DMS114 treated with DMSO at 0.1 percent for 48 hours (cell line): ENCODE results near the gene AADAT.
"Not testable (repeated sequence)": the region's sequence is repeated elsewhere in the genome, so short reads cannot be mapped to it uniquely, and the experiment has no call there.

Source experiments
- DNase-seq: peaks from one replicate; lab custom pipeline; 2025; ENCODE audit not compliant: unreplicated experiment; lab: John Stamatoyannopoulos, UW

The AADAT gene

GRCh38 chr4:170090352-170091052 is 746 bp upstream of the AADAT start:
- DNase-seq: no peak

- DNase-seq: no peak
Observed at GRCh38 chr4:170089274-170089667, 485 bp downstream of the AADAT start.

- no peak for DNase-seq
Observed at GRCh38 chr4:170088716-170089115, 1.0 kb downstream of the AADAT start.

GRCh38 chr4:170087163-170087700 is 2.5 kb downstream of the AADAT start:
- no peak for DNase-seq

- no peak for DNase-seq
Observed at GRCh38 chr4:170083541-170083940, 6.2 kb downstream of the AADAT start.

DNA sequence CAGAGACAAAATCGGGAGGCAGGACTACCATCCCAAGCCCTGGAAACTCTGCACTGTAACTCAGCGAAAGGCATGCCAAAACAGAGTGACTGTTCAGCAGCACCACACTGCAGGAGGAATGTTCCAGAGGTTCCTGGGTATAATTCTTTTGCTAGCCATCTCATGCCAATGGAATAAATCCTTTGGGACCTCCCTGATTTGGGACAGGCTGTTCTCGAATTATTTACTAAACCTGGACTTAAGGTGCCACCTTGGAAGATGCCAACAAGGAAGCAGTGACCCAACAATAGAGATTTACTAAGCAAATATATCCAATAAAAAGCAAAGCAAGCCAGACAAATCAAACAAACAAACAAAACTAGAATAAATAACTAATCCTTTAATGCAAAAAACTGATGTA is 9.3 kb downstream of the AADAT start:
- no peak for DNase-seq

DNA sequence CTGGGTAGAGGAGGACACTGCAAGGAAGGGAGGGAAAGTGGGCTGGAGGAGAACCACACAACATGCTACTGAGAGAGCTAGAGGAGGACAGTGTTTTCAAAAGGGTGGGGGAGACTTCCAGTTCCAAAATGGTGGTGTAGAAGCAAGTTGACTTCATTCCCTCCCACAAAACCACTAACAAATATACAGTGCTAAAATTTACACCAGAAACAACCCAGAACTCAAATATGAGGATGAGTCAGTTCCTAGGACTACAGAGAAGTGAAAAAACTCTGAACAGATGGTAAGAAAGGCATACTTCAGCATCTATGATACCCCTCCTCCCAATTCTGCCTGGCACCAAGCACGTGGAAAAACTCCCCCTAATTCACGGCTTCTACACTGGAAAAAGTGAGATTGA is 9.8 kb downstream of the AADAT start:
- DNase-seq: no peak

- DNase-seq: no peak
Observed at GRCh38 chr4:170071196-170071595, 18.6 kb downstream of the AADAT start.

DNA sequence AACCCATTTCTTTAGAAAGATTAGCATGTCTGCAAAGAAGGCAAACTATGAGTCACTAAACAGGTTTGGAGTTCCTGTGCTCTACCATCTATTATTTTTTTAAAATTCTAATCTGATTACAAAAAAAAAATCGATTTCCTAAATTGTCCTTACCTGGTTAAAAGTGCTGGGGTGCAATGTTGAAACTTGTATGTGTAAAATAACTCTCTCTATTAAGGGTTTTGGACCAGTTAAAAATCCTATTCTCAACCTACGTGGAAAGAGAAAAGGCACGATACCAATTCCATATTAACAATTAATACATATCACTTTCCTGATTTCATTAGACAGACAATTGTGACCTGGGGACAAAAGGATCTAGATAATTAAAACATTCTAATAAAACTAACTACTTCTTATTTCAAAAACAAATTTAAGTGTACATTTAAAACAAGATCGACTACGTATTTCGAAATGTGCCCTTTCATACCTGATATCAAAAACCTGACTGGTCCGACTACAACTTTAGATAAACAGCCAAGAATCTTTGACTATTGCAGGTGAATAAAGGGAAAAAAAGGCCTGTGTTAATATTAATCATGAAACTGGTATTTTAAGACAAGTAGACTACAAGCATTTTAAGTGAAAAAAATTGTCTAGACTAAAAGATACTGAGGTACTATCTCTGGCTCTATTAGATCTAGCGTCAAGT is 21.2 kb downstream of the AADAT start:
- no peak for DNase-seq

DNA sequence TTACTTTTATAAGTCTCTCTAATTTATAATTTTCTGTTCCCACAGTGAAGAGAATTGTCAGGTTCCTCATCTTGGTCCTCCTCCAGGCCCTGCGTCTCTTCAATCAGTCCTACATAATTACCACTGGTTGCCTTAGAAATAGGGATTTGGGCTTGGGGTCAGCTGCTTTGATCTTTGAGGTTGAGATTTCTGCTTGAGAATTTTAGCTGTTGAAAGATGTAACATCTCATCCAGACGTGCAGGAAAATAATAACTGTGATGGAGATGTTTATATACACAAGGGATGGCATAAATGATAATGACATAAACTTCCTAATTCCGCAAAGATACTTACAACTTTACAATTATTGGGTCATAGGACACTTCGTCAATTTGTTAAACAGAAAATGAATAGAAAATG is 30.3 kb downstream of the AADAT start:
- DNase-seq: no peak

GRCh38 chr4:170058826-170059225 is 30.9 kb downstream of the AADAT start:
- DNase-seq: no peak

- no peak for DNase-seq
Observed at GRCh38 chr4:170057866-170058265, 31.9 kb downstream of the AADAT start.

- DNase-seq: no peak
Observed at GRCh38 chr4:170052919-170053318, 36.8 kb downstream of the AADAT start.

- no peak for DNase-seq
Observed at GRCh38 chr4:170051402-170051801, 38.4 kb downstream of the AADAT start.

- no peak for DNase-seq
Observed at GRCh38 chr4:170049766-170050165, 40.0 kb downstream of the AADAT start.

DNA sequence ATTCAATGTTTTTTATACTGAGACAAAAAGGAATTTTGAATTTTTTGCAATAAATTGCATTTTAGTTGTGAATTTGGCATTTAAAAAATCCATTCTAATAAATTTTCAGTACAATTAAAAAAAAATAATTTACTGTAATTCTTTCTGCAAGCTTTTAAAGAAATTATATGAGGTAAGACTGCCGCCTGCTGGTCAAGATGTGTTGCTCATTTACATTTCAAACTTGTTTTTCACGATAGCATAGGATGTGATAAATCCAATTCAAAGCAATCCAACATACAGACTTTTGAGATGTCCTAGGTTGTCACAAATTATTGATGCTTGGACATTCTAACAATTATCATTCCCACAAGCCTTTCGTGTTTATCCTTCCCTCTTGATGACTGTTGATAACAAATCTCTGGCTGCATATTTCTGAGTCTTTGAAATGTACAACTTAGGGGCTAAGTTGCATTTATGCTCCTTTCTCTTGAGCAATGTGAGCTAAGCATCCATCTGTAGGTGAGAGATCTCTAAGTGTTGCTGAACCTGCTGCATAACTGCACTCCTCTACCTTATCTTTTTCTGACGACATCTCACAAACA is 41.9 kb downstream of the AADAT start:
- peak; percentile 49 for DNase-seq

DNA sequence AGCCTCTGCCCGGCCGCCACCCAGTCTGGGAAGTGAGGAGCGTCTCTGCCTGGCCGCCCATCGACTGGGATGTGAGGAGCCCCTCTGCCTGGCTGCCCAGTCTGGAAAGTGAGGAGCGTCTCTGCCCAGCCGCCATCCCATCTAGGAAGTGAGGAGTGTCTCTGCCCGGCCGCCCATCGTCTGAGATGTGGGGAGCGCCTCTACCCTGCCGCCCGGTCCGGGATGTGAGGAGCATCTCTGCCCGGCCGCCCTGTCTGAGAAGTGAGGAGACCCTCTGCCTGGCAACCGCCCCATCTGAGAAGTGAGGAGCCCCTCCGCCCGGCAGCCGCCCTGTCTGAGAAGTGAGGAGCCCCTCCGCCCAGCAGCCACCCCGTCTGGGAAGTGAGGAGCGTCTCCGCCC is 43.6 kb downstream of the AADAT start:
- not testable (repeated sequence) for DNase-seq

GRCh38 chr4:170040031-170040680 is 49.6 kb downstream of the AADAT start:
- no peak for DNase-seq

GRCh38 chr4:170038769-170039168 is 51.0 kb downstream of the AADAT start:
- DNase-seq: no peak

GRCh38 chr4:170038232-170038631 is 51.5 kb downstream of the AADAT start:
- DNase-seq: no peak

- DNase-seq: no peak
Observed at GRCh38 chr4:170037481-170037880, 52.3 kb downstream of the AADAT start.

GRCh38 chr4:170035845-170036244 is 53.9 kb downstream of the AADAT start:
- no peak for DNase-seq
